HepG2 (cell line): Measurements from ENCODE around the gene CCDC124. TPM values are rescaled to one million over a fixed set of nuclear protein-coding genes. Genes with fewer than 3 reads are reported as not detected.
A peak's percentile ranks its signal among the peaks of the same experiment; 100 is the strongest.

Experiments used
- CHD4 ChIP-seq: fragments of 200-600 bp; sonication (generic); IDR thresholded peaks from 2 replicates; pipeline ENCODE4 v1.7.0; 2017; ENCODE audit warnings: mild to moderate bottlenecking, low read length, borderline replicate concordance
- ELF3 ChIP-seq: IDR thresholded peaks from 2 replicates; pipeline ENCODE4 v1.6.1; 2016; ENCODE audit warnings: missing genetic modification reagents, missing compliant biosample characterization
- ETV5 ChIP-seq: IDR thresholded peaks from 2 replicates; pipeline ENCODE4 v1.6.1; 2018; ENCODE audit warnings: missing biosample characterization, missing genetic modification reagents, inconsistent platforms, borderline replicate concordance
- GLI4 ChIP-seq: sonication (generic); formaldehyde crosslinking; IDR thresholded peaks from 2 replicates; pipeline ENCODE4 v1.5.1; 2020; ENCODE audit warnings: missing genetic modification reagents, mild to moderate bottlenecking, moderate library complexity, borderline replicate concordance
- GPBP1L1 ChIP-seq: sonication (generic); formaldehyde crosslinking; IDR thresholded peaks from 2 replicates; pipeline ENCODE4 v1.5.0; 2020; ENCODE audit warnings: mild to moderate bottlenecking, missing genetic modification reagents
- HNRNPK ChIP-seq: fragments of 200-400 bp; formaldehyde crosslinking; IDR thresholded peaks from 2 replicates; pipeline ENCODE4 v1.6.1; 2018; ENCODE audit warnings: low read length, low read depth, moderate library complexity, mild to moderate bottlenecking; ENCODE audit not compliant: poor library complexity, severe bottlenecking
- MEF2D ChIP-seq: sonication (generic); formaldehyde crosslinking; IDR thresholded peaks from 2 replicates; pipeline ENCODE4 v1.5.1; 2020; ENCODE audit warnings: mild to moderate bottlenecking, missing genetic modification reagents
- NBN ChIP-seq: fragments of 450-650 bp; conservative IDR thresholded peaks from 2 replicates; pipeline ENCODE4 v1.6.1; 2017
- NFKBIZ ChIP-seq: IDR thresholded peaks from 2 replicates; pipeline ENCODE4 v1.6.1; 2018; ENCODE audit warnings: missing genetic modification reagents, missing compliant biosample characterization
- PREB ChIP-seq: sonication (generic); formaldehyde crosslinking; IDR thresholded peaks from 2 replicates; pipeline ENCODE4 v1.4.0; 2020; ENCODE audit warnings: missing genetic modification reagents
- RXRA ChIP-seq: sonication (generic); formaldehyde crosslinking; IDR thresholded peaks from 2 replicates; pipeline ENCODE4 v1.5.1; 2020; ENCODE audit warnings: missing genetic modification reagents
- SMC3 ChIP-seq: IDR thresholded peaks from 2 replicates; pipeline ENCODE4 v1.6.1; 2011; ENCODE audit warnings: low read length, improper control_type of control experiment
- TBP ChIP-seq: sonication (generic); formaldehyde crosslinking; IDR thresholded peaks from 2 replicates; pipeline ENCODE4 v1.5.0; 2020; ENCODE audit warnings: missing genetic modification reagents
- WIZ ChIP-seq: sonication (generic); formaldehyde crosslinking; IDR thresholded peaks from 2 replicates; pipeline ENCODE4 v1.5.1; 2020; ENCODE audit warnings: mild to moderate bottlenecking, missing genetic modification reagents
- ZBTB4 ChIP-seq: sonication (generic); formaldehyde crosslinking; IDR thresholded peaks from 2 replicates; pipeline ENCODE4 v1.4.0; 2020; ENCODE audit warnings: missing genetic modification reagents, mild to moderate bottlenecking, borderline replicate concordance
- ZBTB7B ChIP-seq: sonication (generic); formaldehyde crosslinking; IDR thresholded peaks from 2 replicates; pipeline ENCODE4 v1.4.0; 2020; ENCODE audit warnings: missing genetic modification reagents
- ZNF280B ChIP-seq: sonication (generic); formaldehyde crosslinking; IDR thresholded peaks from 2 replicates; pipeline ENCODE4 v1.5.0; 2020; ENCODE audit warnings: missing genetic modification reagents, mild to moderate bottlenecking, borderline replicate concordance
- ZNF296 ChIP-seq: sonication (generic); formaldehyde crosslinking; conservative IDR thresholded peaks from 2 replicates; pipeline ENCODE4 v1.5.0; 2020; ENCODE audit warnings: mild to moderate bottlenecking, missing genetic modification reagents
- ZNF432 ChIP-seq: sonication (generic); formaldehyde crosslinking; IDR thresholded peaks from 2 replicates; pipeline ENCODE4 v1.5.0; 2020; ENCODE audit warnings: missing genetic modification reagents, mild to moderate bottlenecking, borderline replicate concordance
- ZNF543 ChIP-seq: sonication (generic); formaldehyde crosslinking; IDR thresholded peaks from 2 replicates; pipeline ENCODE4 v1.4.0; 2020; ENCODE audit warnings: mild to moderate bottlenecking, missing genetic modification reagents
- ZNF552 ChIP-seq: sonication (generic); formaldehyde crosslinking; IDR thresholded peaks from 2 replicates; pipeline ENCODE4 v1.9.0; 2022; ENCODE audit warnings: missing genetic modification reagents, mild to moderate bottlenecking, borderline replicate concordance
- ZNF660 ChIP-seq: sonication (generic); formaldehyde crosslinking; IDR thresholded peaks from 2 replicates; pipeline ENCODE4 v1.5.1; 2020; ENCODE audit warnings: mild to moderate bottlenecking, low read depth, missing genetic modification reagents, borderline replicate concordance
- ZNF7 ChIP-seq: IDR thresholded peaks from 2 replicates; pipeline ENCODE4 v1.6.1; 2016; ENCODE audit warnings: missing biosample characterization, missing genetic modification reagents
- polyA plus RNA-seq, 8 experiments: library from polyadenylated mRNA; depleted of rRNA in 3 of 8; stranded (reverse) in 7 of 8; unstranded in 1 of 8; fragments of >200 nt; fragmentation: Illumina TruSeq in 4 of 8; extraction: Trizol in 4 of 8; gene quantifications; 2 replicates each; pipeline versions ENCODE4 v1.2.1 to v1.2.3, GENCODE V29; 2011 to 2016; ENCODE audit warnings: low read depth in 4 of 8, missing spikeins in 1 of 8, mixed read lengths in 1 of 8; ENCODE audit not compliant: insufficient read depth in 1 of 8
- total RNA-seq, 5 experiments: library from RNA; depleted of rRNA; stranded (reverse); fragments of >200 nt; fragmentation: Illumina TruSeq; extraction: Trizol; gene quantifications; 2 replicates each; pipeline ENCODE4 v1.2.3, GENCODE V29; 2016; ENCODE audit warnings: low read depth in 1 of 5

The CCDC124 gene
- total and polyA plus RNA-seq, 2 of the 13 experiments (the other 11 are each of a cell fraction or from before 2014, with no cell fraction given) = 14.9 to 20.3 TPM

GRCh38 chr19:17932485-17933338 lies at the start of gene CCDC124 (continued):
- TF ChIP-seq CHD4 (no peak), ZBTB7B (CRISPR knock-in tag) (peak; percentile 23; the same call in 1 of the 2 replicates), PREB (CRISPR knock-in tag) (no peak), TBP (CRISPR knock-in tag) (no peak), ZNF432 (CRISPR knock-in tag) (no peak), ZNF552 (CRISPR knock-in tag) (no peak), RXRA (peak; percentile 59; the same call in 1 of the 2 replicates), GLI4 (CRISPR knock-in tag) (no peak), NBN (no peak), MEF2D (no peak), HNRNPK (no peak), WIZ (CRISPR knock-in tag) (no peak; the same call in 1 of the 2 replicates), NFKBIZ (CRISPR knock-in tag) (no peak), ETV5 (CRISPR knock-in tag) (no peak; the same call in 1 of the 2 replicates), ZBTB4 (no peak), ELF3 (CRISPR knock-in tag) (peak; percentile 43; the same call in 1 of the 2 replicates), GPBP1L1 (CRISPR knock-in tag) (no peak), SMC3 (peak; percentile 79), ZNF296 (CRISPR knock-in tag) (no peak), ZNF660 (CRISPR knock-in tag) (no peak), ZNF543 (CRISPR knock-in tag) (no peak), ZNF7 (CRISPR knock-in tag) (no peak), ZNF280B (CRISPR knock-in tag) (no peak)
